ENCODE measurements around the gene HS3ST3B1.

HS3ST3B1 gene

GRCh38 chr17:14303343-14304221, 2.7 kb downstream of the HS3ST3B1 start:
- no peak for DNase-seq

GRCh38 chr17:14304222-14304772, 3.4 kb downstream of the HS3ST3B1 start:
- DNase-seq = no peak

- no peak for DNase-seq
Observed at GRCh38 chr17:14304773-14305517, 4.1 kb downstream of the HS3ST3B1 start.

GRCh38 chr17:14305785-14306496, 5.1 kb downstream of the HS3ST3B1 start:
- no peak for DNase-seq

GRCh38 chr17:14306596-14306995, 5.7 kb downstream of the HS3ST3B1 start:
- no peak for DNase-seq

- DNase-seq = no peak
Observed at GRCh38 chr17:14307560-14308024, 6.7 kb downstream of the HS3ST3B1 start.

- DNase-seq = no peak
Observed at GRCh38 chr17:14308636-14308964, 7.7 kb downstream of the HS3ST3B1 start.

GRCh38 chr17:14308965-14309879, 8.3 kb downstream of the HS3ST3B1 start:
- DNase-seq = peak; percentile 49

GRCh38 chr17:14310101-14310500, 9.2 kb downstream of the HS3ST3B1 start:
- DNase-seq = no peak

GRCh38 chr17:14310605-14311004, 9.7 kb downstream of the HS3ST3B1 start:
- no peak for DNase-seq

GRCh38 chr17:14311186-14311705, 10.4 kb downstream of the HS3ST3B1 start:
- DNase-seq = no peak

- no peak for DNase-seq
Observed at GRCh38 chr17:14311981-14312380, 11.1 kb downstream of the HS3ST3B1 start.

GRCh38 chr17:14312522-14312921, 11.6 kb downstream of the HS3ST3B1 start:
- no peak for DNase-seq

- no peak for DNase-seq
Observed at GRCh38 chr17:14316126-14316832, 15.4 kb downstream of the HS3ST3B1 start.

- no peak for DNase-seq
Observed at GRCh38 chr17:14317383-14317782, 16.5 kb downstream of the HS3ST3B1 start.

- DNase-seq = no peak
Observed at GRCh38 chr17:14318109-14318917, 17.4 kb downstream of the HS3ST3B1 start.

- no peak for DNase-seq
Observed at GRCh38 chr17:14318918-14319205, 18.0 kb downstream of the HS3ST3B1 start.

GRCh38 chr17:14320098-14320497, 19.2 kb downstream of the HS3ST3B1 start:
- no peak for DNase-seq

- no peak for DNase-seq
Observed at GRCh38 chr17:14320734-14321475, 20.0 kb downstream of the HS3ST3B1 start.

GRCh38 chr17:14321476-14321949, 20.6 kb downstream of the HS3ST3B1 start:
- no peak for DNase-seq

All from NCI-H2227 treated with DMSO at 0.1 percent for 48 hours (cell line).